H54 (cell line): ENCODE data around the gene PTPRE.

ENCODE experiments used
- DNase-seq: peaks from one replicate; pipeline ENCODE4 v3.0.0; 2011; ENCODE audit warnings: low spot score, mixed read lengths; ENCODE audit not compliant: insufficient read length
- FAIRE-seq: peaks from 3 replicates; lab custom pipeline; 2011; peaks lifted over from hg19 to GRCh38; lab: Jason Lieb, UNC
- POLR2A ChIP-seq: IDR thresholded peaks from 2 replicates; pipeline ENCODE4 v1.6.1; 2011; ENCODE audit warnings: low read depth, mild to moderate bottlenecking, low read length

Gene PTPRE

DNA sequence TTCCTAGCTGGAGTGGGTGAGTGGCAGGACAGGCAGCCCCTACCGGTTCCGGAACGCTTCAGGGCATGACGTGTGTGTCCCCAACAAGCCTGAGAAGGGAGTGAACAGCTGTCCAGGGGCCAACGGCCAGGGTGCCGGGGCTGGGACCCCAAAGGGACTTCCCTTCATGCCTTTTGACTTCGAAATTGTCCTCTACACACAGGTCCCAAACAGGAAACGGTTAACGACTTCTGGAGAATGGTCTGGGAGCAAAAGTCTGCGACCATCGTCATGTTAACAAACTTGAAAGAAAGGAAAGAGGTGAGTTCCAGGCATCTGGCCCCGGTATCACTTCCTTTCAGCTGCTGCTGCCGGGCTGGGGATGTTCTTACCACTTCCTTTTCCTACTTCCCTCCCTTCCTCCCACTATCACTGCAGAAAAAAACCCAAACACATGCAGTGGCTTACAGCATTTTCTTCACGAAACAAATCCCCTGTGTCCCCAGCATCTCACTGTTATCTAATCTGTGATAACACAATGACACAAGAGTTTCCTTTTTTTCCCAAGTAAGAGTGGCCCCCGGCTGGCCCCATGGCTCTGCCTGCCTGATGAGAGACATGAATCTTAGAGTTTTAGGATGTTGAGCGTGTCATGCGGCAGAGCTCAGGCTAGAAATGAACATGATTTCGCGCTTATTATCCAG, 156.1 kb downstream of the PTPRE start:
- TF ChIP-seq POLR2A: no peak
- no peak for FAIRE-seq
- no peak for DNase-seq

DNA sequence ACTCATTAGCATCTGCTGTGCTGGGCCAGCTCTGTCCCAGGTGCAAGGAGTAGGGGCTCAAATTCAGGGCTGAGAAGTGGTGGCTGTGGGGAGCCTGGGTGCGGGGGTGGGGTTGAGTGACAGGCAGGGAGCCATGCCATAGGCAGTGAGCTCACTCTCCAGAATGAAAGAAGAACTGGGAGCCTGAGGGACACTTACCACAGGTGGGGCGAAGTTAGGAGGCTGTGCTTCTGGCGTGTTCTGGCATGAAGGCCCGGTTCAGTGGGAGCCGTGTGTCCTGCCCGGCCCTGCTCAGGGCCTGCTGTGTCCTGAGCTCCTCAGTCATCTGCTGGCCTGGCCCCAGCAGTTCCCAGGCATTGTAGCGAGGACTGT, 156.8 kb downstream of the PTPRE start:
- DNase-seq: no peak
- TF ChIP-seq POLR2A: no peak
- FAIRE-seq: no peak

DNA sequence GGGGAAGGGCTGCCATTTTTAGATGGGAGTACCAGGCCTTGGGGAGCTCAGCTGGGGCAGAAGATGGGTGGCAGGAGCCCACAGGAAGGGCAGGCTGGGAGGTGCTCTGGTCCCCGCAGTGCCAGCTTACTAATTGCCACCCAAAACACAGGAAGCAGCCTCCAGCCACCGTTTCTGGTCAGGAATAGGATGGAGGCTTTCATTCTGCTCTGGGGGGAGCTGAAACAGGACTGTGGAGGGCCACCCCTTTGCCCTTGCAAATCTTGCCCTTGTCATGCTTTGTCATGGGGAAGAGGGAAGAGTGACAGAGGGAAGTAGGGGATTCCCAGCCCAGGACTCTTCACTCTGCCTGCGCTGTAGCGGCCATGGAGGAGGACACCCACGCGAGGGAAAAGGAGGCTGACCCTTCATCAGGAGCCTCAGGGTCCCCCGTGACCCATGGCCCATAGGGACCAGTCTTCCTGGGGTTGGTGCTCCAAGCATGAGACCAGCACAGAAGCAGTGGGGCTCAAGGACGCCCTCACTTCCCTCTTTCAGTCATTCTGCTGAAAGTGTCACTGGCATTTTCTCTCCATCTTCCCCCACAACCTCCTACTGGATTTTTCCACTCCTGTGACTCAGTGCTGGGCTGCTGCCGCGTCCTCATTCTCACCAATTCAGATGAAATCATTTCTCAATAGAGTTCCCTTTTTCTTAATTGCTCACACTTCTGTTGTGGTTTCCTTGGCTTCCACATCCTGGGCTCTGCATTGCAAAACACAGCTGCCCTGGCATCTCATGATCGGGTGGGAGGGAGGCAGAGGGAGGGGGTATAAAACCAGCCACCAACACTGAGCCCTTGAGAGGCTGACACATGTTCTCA, 157.4 kb downstream of the PTPRE start:
- no peak for TF ChIP-seq POLR2A
- FAIRE-seq (no peak), DNase-seq (no peak)

DNA sequence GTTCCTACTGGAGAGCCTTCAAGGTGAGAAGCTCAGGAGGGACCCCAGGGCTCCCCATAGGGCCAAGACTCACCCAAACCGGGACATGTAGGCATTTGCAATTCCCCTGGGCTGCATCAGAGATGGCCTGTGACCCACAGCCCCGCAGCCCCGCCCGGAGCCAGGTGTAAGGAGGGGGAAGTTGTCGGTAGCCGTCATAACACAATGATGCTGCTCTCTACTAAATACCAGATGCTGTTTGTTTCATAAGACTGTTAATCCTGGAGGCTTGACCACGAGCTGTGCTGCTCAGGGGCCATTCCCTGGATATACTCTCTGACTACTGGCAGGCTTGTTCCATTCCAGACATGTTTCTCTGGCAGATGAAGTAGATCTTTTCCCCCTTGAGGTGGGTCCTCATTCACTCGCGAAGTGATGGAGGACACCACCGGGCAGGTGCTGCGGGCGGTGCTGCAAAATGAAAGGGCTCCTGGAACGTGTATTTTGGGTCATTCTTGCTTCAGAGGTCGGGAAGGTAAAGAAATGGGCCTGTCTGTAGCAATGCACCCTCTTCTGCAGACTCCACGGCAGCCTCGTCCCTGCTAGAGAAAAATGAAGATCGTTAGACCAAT, 158.2 kb downstream of the PTPRE start:
- FAIRE-seq (no peak), DNase-seq (no peak)
- no peak for TF ChIP-seq POLR2A

DNA sequence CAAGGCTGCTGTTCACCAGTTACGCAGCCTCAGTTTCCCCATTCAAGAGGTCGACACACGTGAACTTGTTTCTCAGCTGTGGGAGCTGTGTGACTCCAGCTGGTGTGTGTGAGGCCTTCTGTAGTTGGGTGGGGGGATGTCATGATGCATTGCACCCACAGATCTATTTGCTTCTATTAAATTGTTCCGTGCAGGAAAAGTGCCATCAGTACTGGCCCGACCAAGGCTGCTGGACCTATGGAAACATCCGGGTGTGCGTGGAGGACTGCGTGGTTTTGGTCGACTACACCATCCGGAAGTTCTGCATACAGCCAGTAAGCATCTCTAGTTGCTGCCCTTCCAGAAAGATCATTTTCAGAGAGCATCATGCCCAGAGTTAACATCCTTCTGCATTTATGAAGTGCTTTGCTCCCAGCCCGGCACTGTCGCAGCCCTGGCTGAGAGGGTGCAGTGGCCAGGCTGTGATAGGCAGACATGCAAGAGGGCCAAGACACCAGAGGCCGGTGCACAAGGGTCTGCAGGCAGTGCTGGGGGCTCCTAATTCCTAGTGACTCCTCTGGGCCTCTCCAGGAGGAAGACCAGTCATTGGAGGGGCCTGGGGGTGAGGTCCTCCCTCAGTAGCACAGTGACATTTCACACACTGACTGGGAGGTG, 159.1 kb downstream of the PTPRE start:
- FAIRE-seq (no peak), DNase-seq (no peak)
- TF ChIP-seq POLR2A: no peak

DNA sequence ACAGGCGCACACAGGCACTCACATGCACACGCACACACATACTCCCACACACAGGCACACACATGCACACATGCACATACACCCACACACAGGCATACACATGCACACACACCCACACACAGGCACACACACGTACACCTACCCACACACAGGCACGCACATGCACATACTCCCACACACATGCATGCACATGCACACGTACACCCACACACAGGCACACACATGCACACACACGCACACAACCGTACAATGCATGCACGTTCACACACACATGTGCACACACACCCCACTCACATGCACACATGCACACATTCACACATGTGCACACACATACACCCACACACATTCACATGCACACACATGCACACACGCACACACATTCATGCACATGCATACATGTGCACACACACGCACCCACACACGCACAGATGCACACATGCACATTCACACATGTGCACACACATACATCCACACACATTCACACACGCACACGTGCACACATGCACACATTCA, 160.0 kb downstream of the PTPRE start:
- FAIRE-seq (no peak), DNase-seq (no peak)
- TF ChIP-seq POLR2A: no peak

DNA sequence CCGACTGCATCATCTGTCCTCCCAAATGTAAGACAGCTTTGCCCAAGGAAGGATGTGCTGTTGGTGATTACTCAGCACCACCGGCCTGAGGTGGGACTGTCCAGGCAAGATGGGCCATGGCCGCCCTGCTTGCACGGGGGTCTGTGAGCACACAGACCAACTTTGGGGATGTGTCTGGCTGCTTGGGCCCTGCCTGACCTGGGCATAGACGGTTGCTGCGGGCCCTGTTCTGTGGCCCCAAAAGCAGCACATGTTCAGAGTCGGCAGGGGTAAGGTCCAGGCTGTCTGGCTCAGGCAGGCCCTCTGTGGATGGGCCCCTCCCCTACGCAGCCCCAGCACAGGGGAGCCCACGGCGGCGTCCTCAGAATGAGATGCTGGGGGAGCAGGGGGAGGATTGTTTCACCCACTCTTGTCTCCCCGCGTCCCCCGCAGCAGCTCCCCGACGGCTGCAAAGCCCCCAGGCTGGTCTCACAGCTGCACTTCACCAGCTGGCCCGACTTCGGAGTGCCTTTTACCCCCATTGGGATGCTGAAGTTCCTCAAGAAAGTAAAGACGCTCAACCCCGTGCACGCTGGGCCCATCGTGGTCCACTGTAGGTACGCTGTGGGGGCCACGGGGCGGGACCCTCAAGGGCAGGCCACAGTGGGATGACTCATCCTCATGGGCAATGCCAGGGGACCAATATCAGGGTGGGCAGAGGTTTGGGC, 160.9 kb downstream of the PTPRE start:
- FAIRE-seq (no peak), DNase-seq (no peak)
- TF ChIP-seq POLR2A: no peak

DNA sequence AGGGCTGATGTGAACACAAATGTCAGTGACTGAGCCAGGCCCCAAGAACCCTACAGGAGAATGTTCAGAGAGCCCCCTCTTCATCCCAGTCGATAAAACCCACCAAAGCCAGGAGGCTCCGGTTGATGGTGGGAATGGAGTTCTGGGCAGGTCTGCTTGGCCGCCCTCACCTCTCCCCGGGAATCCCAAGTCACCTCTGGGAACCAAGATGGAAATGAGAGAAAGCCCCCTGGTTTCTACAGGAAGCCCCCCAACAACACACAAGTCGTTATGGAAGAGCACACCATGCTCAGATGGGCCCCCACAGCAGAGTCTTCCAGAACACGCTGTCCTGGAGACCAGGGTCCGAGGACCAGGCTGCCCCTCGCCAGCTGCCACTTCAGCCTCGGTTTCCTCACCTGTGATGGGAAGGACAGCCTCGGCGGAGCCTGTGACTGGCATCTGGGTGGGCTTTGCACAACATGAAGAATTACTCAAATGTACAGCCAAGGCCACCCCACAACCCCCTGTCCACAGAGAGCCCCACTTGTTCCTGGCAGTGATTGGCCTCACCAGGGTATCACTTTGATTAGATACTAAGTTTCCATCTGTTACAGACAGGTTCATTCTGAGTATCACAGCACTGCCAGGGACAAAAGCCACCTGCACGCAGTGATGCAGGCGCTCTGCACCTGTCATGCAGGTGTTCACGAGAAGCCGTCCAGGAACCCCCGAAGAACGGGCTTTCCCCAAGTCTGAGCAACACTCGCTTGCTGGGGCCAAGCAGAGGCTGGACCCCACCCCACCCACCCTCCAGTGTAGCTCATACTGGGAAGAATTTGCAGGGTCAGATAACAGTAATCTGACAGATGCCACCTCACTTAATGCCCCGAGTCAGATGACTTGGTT, 161.7 kb downstream of the PTPRE start:
- DNase-seq: no peak
- no peak for FAIRE-seq
- TF ChIP-seq POLR2A: no peak

DNA sequence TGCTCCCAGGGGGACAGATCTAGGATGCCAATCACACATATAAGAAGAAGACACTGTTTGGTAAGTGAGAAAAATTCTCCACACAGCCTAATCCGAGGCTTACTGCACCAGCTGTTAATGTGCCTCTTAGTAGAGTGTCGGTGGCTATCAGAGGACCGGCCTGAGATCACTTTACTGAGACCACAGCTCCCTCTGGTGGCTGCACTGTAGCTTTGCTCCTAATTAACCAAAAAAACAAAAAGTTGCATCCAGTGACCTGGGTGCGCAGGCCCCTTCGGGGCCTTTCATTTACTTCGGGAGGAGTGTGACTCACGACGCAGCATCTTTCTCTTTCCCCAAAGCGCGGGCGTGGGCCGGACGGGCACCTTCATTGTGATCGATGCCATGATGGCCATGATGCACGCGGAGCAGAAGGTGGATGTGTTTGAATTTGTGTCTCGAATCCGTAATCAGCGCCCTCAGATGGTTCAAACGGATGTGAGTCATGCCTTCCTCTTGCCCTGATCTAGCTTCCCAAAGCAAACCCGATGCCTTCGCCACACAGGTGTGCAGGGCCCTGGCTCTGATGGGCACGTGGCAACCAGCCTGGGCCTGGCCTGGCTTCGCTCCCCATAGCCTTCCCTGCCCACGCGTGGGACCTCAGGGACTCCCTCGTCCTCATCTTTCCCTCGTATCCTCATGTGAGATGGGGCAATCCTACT, 162.6 kb downstream of the PTPRE start:
- no peak for FAIRE-seq
- TF ChIP-seq POLR2A: no peak
- peak; percentile 50 for DNase-seq

DNA sequence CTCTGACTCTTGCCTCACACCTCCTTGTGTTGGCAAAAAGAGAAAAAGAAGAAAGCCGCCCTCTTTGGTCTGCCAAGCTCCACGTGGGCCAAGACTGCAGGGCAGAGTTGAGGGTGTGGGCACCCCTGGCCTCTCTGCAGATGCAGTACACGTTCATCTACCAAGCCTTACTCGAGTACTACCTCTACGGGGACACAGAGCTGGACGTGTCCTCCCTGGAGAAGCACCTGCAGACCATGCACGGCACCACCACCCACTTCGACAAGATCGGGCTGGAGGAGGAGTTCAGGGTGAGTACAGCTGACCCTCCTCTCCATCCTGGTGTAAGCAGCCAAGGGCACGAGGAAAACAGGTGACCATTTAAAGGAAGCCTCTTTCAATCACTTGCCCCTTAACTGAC, 163.3 kb downstream of the PTPRE start:
- TF ChIP-seq POLR2A: no peak
- no peak for FAIRE-seq

DNA sequence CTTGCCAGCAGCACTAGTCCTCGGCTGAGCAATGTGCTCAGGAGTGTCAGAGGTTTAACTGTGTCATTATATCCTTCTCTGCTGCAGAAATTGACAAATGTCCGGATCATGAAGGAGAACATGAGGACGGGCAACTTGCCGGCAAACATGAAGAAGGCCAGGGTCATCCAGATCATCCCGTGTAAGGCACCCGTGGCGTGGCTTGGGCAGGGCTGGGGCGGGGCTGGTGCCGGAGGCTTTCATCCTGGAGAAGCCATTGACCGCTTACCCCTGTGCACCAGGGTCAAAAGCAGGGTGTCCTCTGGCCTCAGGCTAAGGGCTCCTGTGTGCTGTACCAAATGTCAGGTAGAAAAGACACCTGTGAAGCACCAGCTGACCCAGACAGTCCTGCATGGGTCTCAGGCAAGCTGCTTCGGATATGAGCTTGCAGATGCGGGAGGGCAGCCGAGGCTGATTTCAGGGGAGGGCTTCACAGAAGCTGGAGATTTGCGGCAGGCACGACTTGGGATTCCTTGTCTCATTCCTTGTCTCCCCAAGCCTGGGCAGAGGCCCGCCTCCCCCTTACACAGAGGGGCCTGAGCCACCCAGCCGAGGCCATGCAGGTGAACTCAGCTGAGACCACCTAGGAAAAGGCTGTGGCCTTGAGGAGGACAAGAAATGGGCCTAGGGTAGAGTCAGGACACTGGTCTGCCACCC, 164.0 kb downstream of the PTPRE start:
- DNase-seq (no peak), FAIRE-seq (no peak)
- no peak for TF ChIP-seq POLR2A

More for the DNA sequence above, 163.3 kb downstream of the PTPRE start:
- DNase-seq: no peak
